NOMO-1 treated with dmso at 0.1 percent for 144 hours (cell line): ENCODE results near the gene MISP.
"Not testable (repeated sequence)": the region's sequence is repeated elsewhere in the genome, so short reads cannot be mapped to it uniquely, and the experiment has no call there.

Source experiments
- DNase-seq: peaks from one replicate; lab custom pipeline; 2025; ENCODE audit not compliant: unreplicated experiment; lab: John Stamatoyannopoulos, UW

MISP gene

GRCh38 chr19:725461-726089, 25.3 kb upstream of the MISP start:
- DNase-seq: no peak

DNA sequence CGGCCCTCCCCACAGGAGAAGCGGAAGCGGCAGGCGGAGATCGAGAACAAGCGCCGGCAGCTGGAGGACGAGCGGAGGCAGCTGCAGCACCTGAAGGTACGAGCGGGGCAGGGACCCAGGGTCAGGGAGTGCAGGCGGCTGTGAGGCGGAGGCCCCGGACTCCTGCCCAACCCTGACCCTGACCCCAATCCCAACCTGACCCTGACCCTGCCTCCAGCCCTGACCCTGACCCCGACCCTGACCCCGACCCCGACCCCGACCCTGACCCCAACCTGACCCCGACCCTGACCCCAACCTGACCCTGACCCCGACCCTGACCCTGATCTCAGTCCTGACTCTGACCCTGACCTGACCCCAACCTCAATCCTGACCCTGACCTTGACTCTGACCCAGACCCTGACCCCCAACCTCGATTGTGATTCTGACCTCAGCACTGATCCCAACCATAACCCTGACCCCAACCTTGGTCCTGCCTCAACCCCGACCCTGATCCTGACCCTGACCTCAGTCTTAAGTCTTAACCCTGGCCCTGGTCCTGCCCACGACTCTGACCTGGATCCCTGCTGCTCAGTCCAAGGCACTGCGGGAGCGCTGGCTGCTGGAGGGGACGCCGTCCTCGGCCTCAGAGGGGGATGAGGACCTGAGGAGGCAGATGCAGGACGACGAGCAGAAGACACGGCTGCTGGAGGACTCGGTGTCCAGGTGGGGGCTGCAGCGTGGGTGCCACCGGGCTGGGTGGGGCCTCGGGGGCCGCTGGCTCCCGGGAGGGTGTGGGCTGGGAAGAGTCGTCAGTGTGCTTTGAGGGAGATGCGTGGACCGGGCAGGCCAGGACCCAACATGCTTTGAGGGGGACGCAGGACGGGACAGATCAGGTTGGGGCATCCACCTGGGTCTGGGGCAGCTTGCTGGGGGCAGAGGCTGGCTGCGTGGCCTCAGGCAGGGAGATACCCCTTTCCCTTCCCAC, 23.6 kb upstream of the MISP start:
- no peak for DNase-seq

DNA sequence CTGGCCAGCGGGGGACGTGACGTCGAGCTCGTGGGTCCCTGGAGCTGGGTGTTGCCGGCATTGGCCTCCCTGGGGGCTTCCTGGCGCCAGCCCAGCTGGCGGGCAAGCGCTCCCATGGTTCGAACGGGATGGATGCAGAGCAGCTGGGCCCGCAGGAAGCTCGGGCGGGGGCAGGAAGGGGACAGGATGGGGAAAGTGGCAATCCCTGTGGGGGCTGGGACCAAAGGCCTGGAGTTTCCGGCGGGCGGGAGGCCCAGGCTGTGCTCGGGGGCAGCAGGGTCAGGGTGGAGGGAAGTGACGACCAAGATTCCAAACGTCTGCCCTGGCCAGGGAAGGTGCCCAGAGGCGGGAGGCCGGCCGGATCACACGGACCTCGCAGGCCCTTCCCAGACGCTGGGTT, 22.9 kb upstream of the MISP start:
- DNase-seq: no peak

DNA sequence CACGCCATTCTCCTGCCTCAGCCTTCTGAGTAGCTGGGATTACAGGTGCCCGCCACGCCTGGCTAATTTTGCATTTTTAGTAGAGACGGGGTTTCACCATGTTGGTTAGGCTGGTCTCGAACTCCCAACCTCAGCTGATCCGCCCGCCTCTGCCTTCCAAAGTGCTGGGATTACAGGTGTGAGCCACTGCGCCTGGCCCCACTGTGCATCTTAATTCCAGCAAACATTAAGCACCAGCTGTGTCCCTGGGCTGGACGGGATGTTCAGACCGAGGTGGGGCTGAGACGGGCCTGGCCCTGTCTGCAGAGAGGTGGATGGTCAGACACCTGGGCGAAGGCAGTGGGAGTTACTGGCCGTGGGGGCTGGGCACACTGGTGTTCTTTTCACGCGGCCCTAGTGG, 21.3 kb upstream of the MISP start:
- DNase-seq: not testable (repeated sequence)

- no peak for DNase-seq
These were observed 20.8 kb upstream of the MISP start for GRCh38 chr19:729965-730668.

DNA sequence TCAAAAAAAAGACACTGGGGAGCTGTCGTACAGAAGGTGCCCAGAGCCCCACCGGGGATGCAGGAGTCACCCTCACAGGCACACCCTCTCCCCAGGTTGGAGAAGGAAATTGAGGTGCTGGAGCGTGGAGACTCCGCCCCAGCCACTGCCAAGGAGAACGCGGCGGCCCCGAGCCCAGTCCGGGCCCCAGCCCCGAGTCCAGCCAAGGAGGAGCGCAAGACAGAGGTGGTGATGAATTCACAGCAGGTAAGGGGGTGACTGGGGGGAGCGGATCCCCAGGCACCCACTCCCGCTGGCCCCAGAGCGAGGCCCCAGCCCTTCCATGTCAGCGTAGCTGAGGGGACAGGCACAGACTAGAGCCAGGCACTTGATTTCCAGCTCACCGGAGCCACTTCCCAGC, 19.9 kb upstream of the MISP start:
- DNase-seq: no peak

DNA sequence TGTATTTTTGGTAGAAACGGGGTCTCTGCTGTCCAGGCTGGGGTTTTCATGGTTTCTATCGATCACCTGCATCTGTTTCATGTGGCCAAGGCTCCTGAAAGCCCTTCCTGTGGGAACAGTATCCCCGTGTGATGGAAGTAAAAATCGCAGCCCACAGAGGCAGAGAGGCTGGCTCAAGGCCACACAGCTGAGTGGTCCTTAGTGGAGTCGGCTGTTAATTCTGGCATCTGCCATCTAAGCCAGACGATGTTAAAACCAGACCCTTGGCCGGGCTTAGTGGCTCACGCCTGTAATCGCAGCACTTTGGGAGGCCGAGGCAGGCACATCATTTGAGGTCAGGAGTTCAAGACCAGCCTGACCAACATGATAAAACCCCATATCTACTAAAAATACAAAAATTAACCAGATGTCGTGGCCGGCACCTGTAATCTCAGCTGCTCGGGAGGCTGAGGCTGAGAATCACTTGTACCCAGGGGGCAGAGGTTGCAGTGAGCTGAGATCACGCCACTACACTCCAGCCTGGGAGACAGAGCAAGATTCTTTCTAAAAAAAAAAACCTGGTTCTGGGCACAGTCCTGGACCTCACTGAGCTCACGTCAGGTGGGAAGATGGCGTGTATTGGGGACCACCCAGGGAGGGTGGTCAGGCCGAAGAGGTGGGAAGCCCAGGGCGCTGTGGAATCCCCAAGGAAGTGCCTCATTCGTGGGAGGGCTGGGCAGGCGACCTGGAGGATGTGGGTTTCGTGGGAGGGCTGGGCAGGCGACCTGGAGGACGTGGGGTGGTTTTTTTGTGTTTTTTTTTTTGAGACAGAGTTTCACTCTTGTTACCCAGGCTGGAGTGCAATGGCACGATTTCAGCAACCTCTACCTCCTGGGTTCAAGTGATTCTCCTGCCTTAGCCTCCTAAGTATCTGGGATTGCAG, 18.5 kb upstream of the MISP start:
- DNase-seq: no peak

GRCh38 chr19:734716-735115, 16.2 kb upstream of the MISP start:
- DNase-seq: no peak

DNA sequence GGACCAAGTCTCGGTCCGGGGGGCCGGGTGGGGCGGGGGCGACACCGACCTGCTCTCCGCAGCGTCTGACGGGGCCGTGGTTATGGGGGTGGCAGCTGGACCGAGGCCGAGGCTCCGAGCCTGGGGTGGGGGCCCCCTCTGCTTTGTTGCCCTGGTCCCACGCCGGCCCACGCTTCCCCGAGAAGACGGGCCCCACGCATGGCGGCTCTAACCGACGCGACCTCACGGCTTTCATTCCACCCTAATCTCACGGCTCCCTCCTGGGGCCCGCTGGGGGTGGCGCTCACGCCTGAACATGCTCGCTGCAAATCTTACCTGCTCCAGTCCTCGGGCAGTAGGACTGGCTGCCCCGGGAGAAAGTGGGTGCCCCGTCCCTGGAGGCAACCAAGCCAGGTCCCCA, 14.8 kb upstream of the MISP start:
- DNase-seq: no peak

DNA sequence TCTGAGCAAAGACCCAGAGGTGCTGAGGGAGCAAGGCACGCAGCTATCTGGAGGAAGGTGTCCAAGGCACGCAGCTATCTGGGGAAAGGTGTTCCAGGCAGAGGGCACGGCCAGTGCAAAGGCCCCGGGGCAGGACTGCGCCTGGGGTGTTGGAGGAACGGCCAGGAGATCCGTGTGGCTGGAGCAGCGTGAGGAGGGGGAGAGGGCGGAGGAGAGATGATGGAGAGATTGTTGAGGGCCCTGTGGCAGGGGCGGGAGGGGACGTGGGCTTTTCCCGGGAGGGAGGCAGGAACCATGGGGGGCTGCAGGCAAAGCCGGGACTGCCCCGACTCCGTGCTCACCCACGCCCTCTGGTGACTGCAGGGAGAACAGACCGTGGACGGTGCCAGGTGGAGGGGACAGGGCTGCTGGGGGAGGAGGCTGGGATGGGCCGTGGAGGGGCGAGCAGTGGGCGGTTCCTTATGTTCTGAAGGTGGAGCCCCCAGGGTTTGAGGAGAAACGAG, 13.3 kb upstream of the MISP start:
- DNase-seq: peak; percentile 20

- no peak for DNase-seq
These were observed 12.3 kb upstream of the MISP start for GRCh38 chr19:738509-739128.

- no peak for DNase-seq
These were observed 10.8 kb upstream of the MISP start for GRCh38 chr19:739998-740715.

- DNase-seq: not testable (repeated sequence)
These were observed 10.0 kb upstream of the MISP start for GRCh38 chr19:740816-741505.

DNA sequence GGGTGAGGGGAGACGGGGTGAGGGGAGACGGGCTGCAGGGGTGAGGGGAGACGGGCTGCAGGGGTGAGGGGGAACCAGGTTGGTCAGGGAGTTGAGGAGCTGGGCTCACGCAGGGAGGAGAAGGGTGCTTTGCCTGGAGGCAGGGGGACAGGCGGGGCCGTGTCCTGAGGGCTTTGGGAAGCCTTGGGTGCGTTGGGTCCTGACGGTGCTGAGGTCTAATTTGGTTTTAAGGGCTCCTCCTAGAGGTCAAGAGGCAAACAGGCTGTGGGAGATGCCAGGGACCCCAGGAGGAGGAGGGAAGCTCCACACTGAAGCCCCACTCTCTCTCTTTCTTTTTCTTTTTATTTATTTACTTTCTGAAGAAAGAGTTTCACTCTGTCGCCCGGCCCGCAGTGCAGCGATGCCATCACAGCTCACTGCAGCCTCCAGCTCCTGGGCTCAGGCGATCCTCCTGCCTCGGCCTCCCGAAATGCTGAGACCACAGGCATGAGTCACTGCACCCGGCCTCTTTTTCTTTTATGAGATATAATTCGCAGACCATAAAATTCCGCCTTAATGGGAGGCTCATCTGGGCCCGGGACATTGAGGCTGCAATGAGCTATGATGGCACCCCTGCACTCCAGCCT, 9.3 kb upstream of the MISP start:
- DNase-seq: no peak

- DNase-seq: no peak
These were observed 8.3 kb upstream of the MISP start for GRCh38 chr19:742540-743075.

GRCh38 chr19:743168-743687, 7.7 kb upstream of the MISP start:
- no peak for DNase-seq

- not testable (repeated sequence) for DNase-seq
These were observed 5.8 kb upstream of the MISP start for GRCh38 chr19:745138-745537.
